ENCODE results near the gene KICS2.

DNA sequence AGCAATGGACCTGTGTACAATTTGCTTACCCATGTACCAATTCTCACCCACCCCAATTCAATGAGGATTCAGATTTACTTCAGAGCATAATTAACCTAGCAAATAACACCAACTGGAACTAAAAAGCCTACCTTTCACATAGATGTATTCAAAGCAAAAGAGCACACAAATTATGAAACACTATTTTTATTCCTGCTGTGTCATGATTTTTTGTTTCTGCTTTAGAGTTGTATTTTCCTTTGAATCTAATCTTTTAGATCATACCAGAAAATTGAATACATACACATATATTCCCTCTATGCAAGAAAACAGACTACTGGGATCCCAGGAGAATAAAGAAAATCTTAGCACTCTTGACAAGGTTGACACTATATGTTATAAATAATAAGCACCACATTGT lies 5.9 kb downstream of the KICS2 start:
- TF ChIP-seq, protein P1, sequence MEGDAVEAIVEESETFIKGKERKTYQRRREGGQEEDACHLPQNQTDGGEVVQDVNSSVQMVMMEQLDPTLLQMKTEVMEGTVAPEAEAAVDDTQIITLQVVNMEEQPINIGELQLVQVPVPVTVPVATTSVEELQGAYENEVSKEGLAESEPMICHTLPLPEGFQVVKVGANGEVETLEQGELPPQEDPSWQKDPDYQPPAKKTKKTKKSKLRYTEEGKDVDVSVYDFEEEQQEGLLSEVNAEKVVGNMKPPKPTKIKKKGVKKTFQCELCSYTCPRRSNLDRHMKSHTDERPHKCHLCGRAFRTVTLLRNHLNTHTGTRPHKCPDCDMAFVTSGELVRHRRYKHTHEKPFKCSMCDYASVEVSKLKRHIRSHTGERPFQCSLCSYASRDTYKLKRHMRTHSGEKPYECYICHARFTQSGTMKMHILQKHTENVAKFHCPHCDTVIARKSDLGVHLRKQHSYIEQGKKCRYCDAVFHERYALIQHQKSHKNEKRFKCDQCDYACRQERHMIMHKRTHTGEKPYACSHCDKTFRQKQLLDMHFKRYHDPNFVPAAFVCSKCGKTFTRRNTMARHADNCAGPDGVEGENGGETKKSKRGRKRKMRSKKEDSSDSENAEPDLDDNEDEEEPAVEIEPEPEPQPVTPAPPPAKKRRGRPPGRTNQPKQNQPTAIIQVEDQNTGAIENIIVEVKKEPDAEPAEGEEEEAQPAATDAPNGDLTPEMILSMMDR (IDR thresholded peaks at IDR 0.05; ENCODE audit: insufficient read depth, low read length) = no peak
- TF ChIP-seq GABPA (IDR thresholded peaks at IDR 0.05; ENCODE audit: low read depth) (no peak), POLR2AphosphoS5 (IDR thresholded peaks at IDR 0.05; ENCODE audit: low read depth) (no peak)
- TF ChIP-seq, protein P2, sequence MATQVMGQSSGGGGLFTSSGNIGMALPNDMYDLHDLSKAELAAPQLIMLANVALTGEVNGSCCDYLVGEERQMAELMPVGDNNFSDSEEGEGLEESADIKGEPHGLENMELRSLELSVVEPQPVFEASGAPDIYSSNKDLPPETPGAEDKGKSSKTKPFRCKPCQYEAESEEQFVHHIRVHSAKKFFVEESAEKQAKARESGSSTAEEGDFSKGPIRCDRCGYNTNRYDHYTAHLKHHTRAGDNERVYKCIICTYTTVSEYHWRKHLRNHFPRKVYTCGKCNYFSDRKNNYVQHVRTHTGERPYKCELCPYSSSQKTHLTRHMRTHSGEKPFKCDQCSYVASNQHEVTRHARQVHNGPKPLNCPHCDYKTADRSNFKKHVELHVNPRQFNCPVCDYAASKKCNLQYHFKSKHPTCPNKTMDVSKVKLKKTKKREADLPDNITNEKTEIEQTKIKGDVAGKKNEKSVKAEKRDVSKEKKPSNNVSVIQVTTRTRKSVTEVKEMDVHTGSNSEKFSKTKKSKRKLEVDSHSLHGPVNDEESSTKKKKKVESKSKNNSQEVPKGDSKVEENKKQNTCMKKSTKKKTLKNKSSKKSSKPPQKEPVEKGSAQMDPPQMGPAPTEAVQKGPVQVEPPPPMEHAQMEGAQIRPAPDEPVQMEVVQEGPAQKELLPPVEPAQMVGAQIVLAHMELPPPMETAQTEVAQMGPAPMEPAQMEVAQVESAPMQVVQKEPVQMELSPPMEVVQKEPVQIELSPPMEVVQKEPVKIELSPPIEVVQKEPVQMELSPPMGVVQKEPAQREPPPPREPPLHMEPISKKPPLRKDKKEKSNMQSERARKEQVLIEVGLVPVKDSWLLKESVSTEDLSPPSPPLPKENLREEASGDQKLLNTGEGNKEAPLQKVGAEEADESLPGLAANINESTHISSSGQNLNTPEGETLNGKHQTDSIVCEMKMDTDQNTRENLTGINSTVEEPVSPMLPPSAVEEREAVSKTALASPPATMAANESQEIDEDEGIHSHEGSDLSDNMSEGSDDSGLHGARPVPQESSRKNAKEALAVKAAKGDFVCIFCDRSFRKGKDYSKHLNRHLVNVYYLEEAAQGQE (IDR thresholded peaks at IDR 0.05; ENCODE audit: insufficient replicate concordance, low read depth) = no peak

Data from HL-60 (cell line).